NOMO-1 (cell line): ENCODE data around the gene TRAFD1.

Experiments
- DNase-seq, 2 experiments: peaks; one replicate each; lab custom pipeline; 2025; ENCODE audit not compliant: unreplicated experiment in 2 of 2; lab: John Stamatoyannopoulos, UW

The TRAFD1 gene

DNA sequence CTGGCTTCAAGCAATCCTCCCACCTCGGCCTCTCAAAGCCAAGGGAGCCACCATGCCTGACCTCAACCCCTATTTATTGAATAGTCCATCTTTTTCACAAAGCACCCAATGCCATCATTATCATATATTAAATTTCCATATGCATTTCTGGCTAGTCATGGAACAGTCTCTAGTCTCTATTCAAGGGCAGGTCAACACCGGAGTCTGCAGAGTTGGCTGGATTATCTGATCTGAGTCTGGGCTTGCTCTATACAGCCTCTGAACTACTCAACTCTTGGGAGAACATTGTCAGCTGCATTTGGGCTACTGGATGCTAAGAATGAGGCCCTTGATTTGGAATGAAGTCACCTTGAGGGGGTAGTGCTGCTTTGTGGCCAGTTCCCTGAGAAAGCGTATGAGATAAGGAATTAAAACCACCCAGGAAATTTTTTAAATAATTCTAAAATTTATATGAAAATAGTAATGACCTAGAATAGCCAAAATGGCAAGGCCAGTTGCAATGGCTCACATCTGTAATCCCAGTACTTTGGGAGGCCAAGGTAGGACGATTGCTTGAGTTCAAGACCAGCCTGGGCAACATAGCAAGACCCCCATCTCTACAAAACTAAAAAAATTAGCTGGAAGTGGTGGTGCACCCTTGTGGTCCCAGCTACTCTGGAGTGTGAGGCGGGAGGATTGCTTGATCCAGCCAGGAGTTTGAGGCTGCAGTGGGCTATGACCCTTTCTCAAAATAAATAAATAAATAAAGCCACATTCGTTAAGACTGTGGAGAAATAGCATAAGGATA, 9.9 kb upstream of the TRAFD1 start:
- no peak for DNase-seq

DNA sequence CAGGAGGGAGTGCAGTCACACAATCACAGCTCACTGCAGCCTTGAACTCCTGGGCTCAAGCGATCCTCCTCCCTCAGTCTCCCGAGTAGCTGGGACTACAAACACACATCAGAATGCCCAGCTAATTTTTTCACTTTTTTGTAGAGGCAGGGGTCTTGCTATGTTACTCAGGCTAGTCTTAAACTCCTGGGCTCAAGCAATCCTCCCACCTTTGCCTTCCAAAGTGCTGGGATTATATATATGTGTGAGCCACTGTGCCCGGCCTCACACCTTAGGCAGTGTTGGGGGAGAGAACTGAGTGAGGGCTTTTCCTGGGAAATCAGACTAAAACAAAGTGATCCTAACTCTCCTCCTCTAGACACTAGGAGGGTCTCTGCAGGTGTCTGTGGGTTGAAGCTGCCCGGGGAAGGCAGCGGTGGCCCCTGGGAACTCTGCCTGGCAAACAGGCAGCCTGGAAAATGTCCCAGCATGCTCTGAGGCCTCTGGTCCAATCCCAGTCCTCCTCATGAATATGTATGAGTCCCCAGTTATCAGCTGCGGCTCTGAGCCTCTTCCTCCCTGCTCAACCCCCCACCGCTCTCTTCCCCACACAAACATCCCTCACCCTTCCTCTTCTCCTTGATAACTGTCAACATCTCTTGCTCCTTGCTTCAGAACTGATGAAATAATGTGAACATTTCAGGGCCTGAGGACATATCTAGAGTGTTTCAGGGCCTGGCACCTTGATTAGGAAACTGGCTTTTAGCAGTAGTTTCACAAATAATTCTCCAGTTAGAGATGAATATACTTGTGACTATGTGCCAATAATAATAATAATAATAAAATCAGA, 8.9 kb upstream of the TRAFD1 start:
- DNase-seq: peak in 1 of 2 experiments; percentile 11

GRCh38 chr12:112117685-112118084, 7.7 kb upstream of the TRAFD1 start:
- no peak for DNase-seq

- DNase-seq: no peak
Measured at GRCh38 chr12:112121780-112122565, 3.4 kb upstream of the TRAFD1 start.

- DNase-seq: no peak
Measured at GRCh38 chr12:112122823-112123690, 2.3 kb upstream of the TRAFD1 start.

- DNase-seq: no peak
Measured at GRCh38 chr12:112124918-112125249, 476 bp upstream of the TRAFD1 start.

DNA sequence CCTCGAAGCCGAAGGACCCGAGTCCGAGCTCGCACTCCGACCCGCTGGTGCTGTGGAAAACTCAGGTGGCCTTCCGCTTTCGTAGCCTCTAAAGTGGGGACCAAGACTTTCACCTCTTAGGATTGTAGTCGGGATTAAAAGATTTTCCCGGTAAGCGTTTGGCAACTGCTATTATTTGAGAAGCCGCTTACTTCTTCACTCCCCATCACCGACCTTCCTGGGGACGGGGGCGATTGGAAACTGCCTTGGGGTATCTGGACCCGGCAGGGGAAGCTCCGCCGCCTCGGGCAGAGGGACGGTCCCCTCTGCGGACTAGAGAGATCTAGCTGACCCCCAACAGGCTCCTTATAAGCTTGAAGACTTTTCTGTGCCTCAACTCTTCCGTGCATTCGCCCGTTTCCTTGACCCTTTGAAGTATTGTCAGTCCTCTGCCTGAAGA, 659 bp downstream of the TRAFD1 start:
- DNase-seq: peak in 1 of 2 experiments; percentile 12

DNA sequence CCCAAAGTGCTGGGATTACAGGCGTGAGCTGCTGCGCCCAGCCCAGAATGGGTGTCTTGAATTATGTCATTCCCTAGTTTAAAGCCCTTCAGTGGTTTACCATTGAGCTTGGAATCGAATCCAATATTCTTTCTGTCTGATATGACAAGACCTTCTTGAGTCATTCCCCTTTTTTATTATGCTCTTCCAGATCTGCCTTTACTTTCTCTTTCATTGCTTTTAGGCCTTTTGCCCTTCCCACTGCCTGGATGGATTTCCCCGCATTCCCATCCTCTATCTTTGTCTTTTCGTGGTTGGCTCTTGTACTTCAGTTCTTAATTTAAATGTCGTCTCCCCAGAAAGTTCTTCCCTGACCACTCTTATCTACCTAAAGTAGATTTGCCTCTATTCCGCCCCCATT, 1.6 kb downstream of the TRAFD1 start:
- DNase-seq: no peak

- DNase-seq: peak; percentile 67 to 98
Measured at GRCh38 chr12:112130441-112130998, 5.2 kb downstream of the TRAFD1 start.

DNA sequence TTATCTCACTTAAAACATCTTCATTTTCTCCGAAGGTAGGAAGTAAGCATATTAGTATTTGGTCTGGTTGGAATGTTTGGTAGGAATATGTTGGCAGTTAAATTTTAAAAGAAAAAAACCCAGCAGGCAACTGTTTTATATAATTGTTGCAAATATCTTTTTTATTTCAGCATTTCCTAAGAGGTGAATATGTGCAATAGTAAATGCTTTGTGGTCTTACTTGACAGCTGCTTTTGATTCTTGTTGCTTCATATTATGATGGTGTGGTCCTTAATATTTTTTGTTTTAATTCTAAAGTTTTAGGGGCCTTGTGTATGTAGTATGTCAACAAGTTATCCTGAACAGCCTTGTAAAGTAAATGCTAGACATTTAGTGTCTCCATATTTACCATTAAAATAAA, 6.3 kb downstream of the TRAFD1 start:
- no peak for DNase-seq

GRCh38 chr12:112133418-112133817, 8.1 kb downstream of the TRAFD1 start:
- no peak for DNase-seq

GRCh38 chr12:112134731-112135130, 9.4 kb downstream of the TRAFD1 start:
- DNase-seq: no peak

DNA sequence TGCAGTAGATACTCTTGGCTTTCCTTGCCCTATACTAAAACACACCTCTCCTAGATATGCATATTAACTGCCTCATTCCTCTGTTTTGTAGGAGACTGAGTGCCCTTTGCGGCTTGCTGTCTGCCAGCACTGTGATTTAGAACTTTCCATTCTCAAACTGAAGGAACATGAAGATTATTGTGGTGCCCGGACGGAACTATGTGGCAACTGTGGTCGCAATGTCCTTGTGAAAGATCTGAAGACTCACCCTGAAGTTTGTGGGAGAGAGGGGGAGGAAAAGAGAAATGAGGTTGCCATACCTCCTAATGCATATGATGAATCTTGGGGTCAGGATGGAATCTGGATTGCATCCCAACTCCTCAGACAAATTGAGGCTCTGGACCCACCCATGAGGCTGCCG, 15.4 kb downstream of the TRAFD1 start:
- peak; percentile 90 to 96 for DNase-seq

DNA sequence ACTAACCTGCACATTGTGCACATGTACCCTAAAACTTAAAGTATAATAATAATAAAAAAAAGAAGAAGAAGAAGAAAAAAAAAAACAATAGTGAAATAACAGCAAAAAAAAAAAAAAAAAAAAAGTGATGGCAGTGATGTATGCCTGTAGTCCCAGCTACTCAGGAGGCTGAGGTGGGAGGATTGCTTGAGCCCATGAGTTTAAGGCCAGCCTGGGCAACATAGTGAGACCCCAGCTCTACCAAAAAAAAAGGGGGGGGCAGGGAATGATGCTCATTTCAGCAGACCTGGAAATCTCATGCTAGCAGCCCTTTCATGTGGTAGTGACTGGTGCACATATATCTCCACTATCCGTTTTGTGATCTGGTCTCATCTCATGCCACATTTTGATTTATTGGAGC, 20.8 kb downstream of the TRAFD1 start:
- no peak for DNase-seq

- DNase-seq: no peak
Measured at GRCh38 chr12:112148031-112148513, 22.7 kb downstream of the TRAFD1 start.

DNA sequence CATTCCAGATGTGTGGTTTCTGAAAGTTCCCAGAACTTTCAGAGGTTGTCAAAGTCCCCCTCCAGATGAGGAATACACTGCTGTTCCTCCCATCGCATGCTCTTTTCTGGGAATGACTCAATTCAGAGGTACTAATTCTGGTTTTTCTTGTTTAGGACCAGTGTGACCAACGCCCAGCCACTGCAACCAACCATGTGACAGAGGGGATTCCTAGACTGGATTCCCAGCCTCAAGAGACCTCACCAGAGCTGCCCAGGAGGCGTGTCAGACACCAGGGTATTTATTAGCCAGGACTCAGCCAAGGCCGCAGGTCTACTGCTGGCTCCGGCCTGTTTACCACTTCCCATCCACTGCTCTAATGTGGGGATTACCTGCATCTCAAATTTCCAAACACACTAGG, 24.2 kb downstream of the TRAFD1 start:
- DNase-seq: no peak

GRCh38 chr12:112151766-112152541, 26.6 kb downstream of the TRAFD1 start:
- no peak for DNase-seq

DNA sequence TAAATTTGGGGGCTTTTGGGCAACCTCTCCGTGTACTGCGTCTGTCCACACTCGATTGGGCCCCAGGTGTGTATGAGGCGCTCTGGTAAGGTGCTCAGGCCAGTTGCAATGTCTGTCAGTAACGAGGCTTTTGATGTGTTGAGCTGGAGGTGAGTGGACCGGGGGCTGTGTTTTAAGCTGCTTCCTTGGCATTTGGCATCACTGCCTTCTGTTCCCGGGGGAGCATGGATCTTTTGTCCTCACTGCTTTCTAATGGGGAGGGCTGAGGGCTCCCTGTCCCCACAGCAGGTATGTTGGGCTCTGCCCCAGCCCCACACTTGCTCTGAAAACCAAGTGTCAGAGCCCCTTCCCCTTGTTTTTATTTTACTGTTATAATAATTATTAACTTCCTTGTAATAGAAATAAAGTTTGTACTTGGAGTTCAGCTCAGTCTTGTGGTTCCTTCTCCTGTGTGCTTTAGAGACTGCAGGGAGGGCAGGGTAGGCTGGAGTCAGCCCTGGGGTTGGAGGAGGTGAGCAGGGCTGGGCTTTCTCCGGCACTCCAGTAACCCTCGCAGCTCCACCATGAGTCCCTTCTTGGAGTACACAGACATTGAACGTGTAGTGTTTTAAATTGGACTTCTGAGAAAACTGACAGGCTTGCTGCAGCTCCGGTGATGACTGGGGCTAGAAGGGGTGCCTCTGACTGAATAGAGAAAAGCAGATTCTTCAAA, 28.0 kb downstream of the TRAFD1 start:
- DNase-seq: no peak

- DNase-seq: no peak
Measured at GRCh38 chr12:112153893-112154219, 28.5 kb downstream of the TRAFD1 start.
